ENCODE measurements around the gene COQ4.

Gene COQ4

GRCh38 chr9:128286440-128286839, 36.2 kb upstream of the COQ4 start:
- DNase-seq (ENCODE audit: insufficient read length) (no peak), FAIRE-seq (no peak)
- TF ChIP-seq TAF1 (IDR thresholded peaks at IDR 0.05; ENCODE audit: borderline replicate concordance, low read depth, low read length): no peak
- TF ChIP-seq POLR2AphosphoS5 (IDR thresholded peaks at IDR 0.05; ENCODE audit: low read depth, low read length): no peak
- no peak for TF ChIP-seq POLR2A (IDR thresholded peaks at IDR 0.05; ENCODE audit: low read depth, low read length)

GRCh38 chr9:128288273-128289004, 34.2 kb upstream of the COQ4 start:
- TF ChIP-seq POLR2AphosphoS5 (IDR thresholded peaks at IDR 0.05; ENCODE audit: low read depth, low read length): no peak
- TF ChIP-seq TAF1 (IDR thresholded peaks at IDR 0.05; ENCODE audit: borderline replicate concordance, low read depth, low read length): no peak
- no peak for TF ChIP-seq POLR2A (IDR thresholded peaks at IDR 0.05; ENCODE audit: low read depth, low read length)
- no peak for DNase-seq (ENCODE audit: insufficient read length)
- no peak for FAIRE-seq

GRCh38 chr9:128292009-128292408, 30.6 kb upstream of the COQ4 start:
- no peak for TF ChIP-seq POLR2A (IDR thresholded peaks at IDR 0.05; ENCODE audit: low read depth, low read length)
- TF ChIP-seq TAF1 (IDR thresholded peaks at IDR 0.05; ENCODE audit: borderline replicate concordance, low read depth, low read length): no peak
- TF ChIP-seq POLR2AphosphoS5 (IDR thresholded peaks at IDR 0.05; ENCODE audit: low read depth, low read length): no peak
- FAIRE-seq (no peak), DNase-seq (ENCODE audit: insufficient read length) (no peak)

- DNase-seq (ENCODE audit: insufficient read length): no peak
- FAIRE-seq: no peak
- no peak for TF ChIP-seq TAF1 (IDR thresholded peaks at IDR 0.05; ENCODE audit: borderline replicate concordance, low read depth, low read length)
- TF ChIP-seq POLR2A (IDR thresholded peaks at IDR 0.05; ENCODE audit: low read depth, low read length): no peak
Observed at GRCh38 chr9:128293091-128293490, 29.5 kb upstream of the COQ4 start.

- TF ChIP-seq TAF1 (IDR thresholded peaks at IDR 0.05; ENCODE audit: borderline replicate concordance, low read depth, low read length) (no peak), POLR2AphosphoS5 (IDR thresholded peaks at IDR 0.05; ENCODE audit: low read depth, low read length) (no peak), POLR2A (IDR thresholded peaks at IDR 0.05; ENCODE audit: low read depth, low read length) (no peak)
- FAIRE-seq (no peak), DNase-seq (ENCODE audit: insufficient read length) (no peak)
Observed at GRCh38 chr9:128294142-128294541, 28.5 kb upstream of the COQ4 start.

- no peak for TF ChIP-seq POLR2AphosphoS5 (IDR thresholded peaks at IDR 0.05; ENCODE audit: low read depth, low read length)
- TF ChIP-seq POLR2A (IDR thresholded peaks at IDR 0.05; ENCODE audit: low read depth, low read length): no peak
- TF ChIP-seq TAF1 (IDR thresholded peaks at IDR 0.05; ENCODE audit: borderline replicate concordance, low read depth, low read length): no peak
- DNase-seq (ENCODE audit: insufficient read length) (no peak), FAIRE-seq (no peak)
Observed at GRCh38 chr9:128296340-128297220, 26.1 kb upstream of the COQ4 start.

GRCh38 chr9:128297221-128297773, 25.3 kb upstream of the COQ4 start:
- TF ChIP-seq POLR2A (IDR thresholded peaks at IDR 0.05; ENCODE audit: low read depth, low read length): no peak
- no peak for TF ChIP-seq POLR2AphosphoS5 (IDR thresholded peaks at IDR 0.05; ENCODE audit: low read depth, low read length)
- no peak for TF ChIP-seq TAF1 (IDR thresholded peaks at IDR 0.05; ENCODE audit: borderline replicate concordance, low read depth, low read length)
- DNase-seq (ENCODE audit: insufficient read length): no peak
- FAIRE-seq: no peak

- DNase-seq (ENCODE audit: insufficient read length) (no peak), FAIRE-seq (no peak)
Observed at GRCh38 chr9:128298535-128299482, 23.8 kb upstream of the COQ4 start.

GRCh38 chr9:128304136-128304970, 18.3 kb upstream of the COQ4 start:
- FAIRE-seq (no peak), DNase-seq (ENCODE audit: insufficient read length) (no peak)
- TF ChIP-seq POLR2AphosphoS5 (IDR thresholded peaks at IDR 0.05; ENCODE audit: low read depth, low read length): no peak
- TF ChIP-seq POLR2A (IDR thresholded peaks at IDR 0.05; ENCODE audit: low read depth, low read length): no peak
- TF ChIP-seq TAF1 (IDR thresholded peaks at IDR 0.05; ENCODE audit: borderline replicate concordance, low read depth, low read length): no peak

More at GRCh38 chr9:128298535-128299482, 23.8 kb upstream of the COQ4 start:
- no peak for TF ChIP-seq POLR2A (IDR thresholded peaks at IDR 0.05; ENCODE audit: low read depth, low read length)

GRCh38 chr9:128304971-128305288, 17.7 kb upstream of the COQ4 start:
- DNase-seq (ENCODE audit: insufficient read length) (no peak), FAIRE-seq (no peak)
- TF ChIP-seq POLR2A (IDR thresholded peaks at IDR 0.05; ENCODE audit: low read depth, low read length) (no peak), POLR2AphosphoS5 (IDR thresholded peaks at IDR 0.05; ENCODE audit: low read depth, low read length) (no peak), TAF1 (IDR thresholded peaks at IDR 0.05; ENCODE audit: borderline replicate concordance, low read depth, low read length) (no peak)

All from GM12892 (cell line).